Measurements from ENCODE around the gene FUT6.
"Not testable (repeated sequence)": the region's sequence is repeated elsewhere in the genome, so short reads cannot be mapped to it uniquely, and the experiment has no call there.

FUT6 gene

GRCh38 chr19:5857203-5858081 is 17.9 kb upstream of the FUT6 start:
- no peak for DNase-seq (ENCODE audit: low spot score)

GRCh38 chr19:5855151-5855550 is 15.6 kb upstream of the FUT6 start:
- DNase-seq (ENCODE audit: low spot score), result not testable (repeated sequence)

GRCh38 chr19:5854121-5854520 is 14.6 kb upstream of the FUT6 start:
- DNase-seq (ENCODE audit: low spot score), result not testable (repeated sequence)

- no peak for DNase-seq (ENCODE audit: low spot score)
Observed at GRCh38 chr19:5851302-5851701, 11.8 kb upstream of the FUT6 start, which contains the start of gene FUT3. TSS of gene FUT3 (minus strand) at chr19:5851449.

- peak; percentile 12 for DNase-seq (ENCODE audit: low spot score)
Observed at GRCh38 chr19:5850743-5851293, 11.3 kb upstream of the FUT6 start.

- no peak for DNase-seq (ENCODE audit: low spot score)
Observed at GRCh38 chr19:5850189-5850588, 10.7 kb upstream of the FUT6 start.

GRCh38 chr19:5848621-5849020 is 9.1 kb upstream of the FUT6 start:
- DNase-seq (ENCODE audit: low spot score), result not testable (repeated sequence)

- not testable (repeated sequence) for DNase-seq (ENCODE audit: low spot score)
Observed at GRCh38 chr19:5847846-5848245, 8.3 kb upstream of the FUT6 start.

- no peak for DNase-seq (ENCODE audit: low spot score)
Observed at GRCh38 chr19:5844456-5845433, 5.2 kb upstream of the FUT6 start.

- no peak for DNase-seq (ENCODE audit: low spot score)
Observed at GRCh38 chr19:5843295-5843927, 3.9 kb upstream of the FUT6 start.

- DNase-seq (ENCODE audit: low spot score), result not testable (repeated sequence)
Observed at GRCh38 chr19:5841735-5842111, 2.2 kb upstream of the FUT6 start.

- no peak for DNase-seq (ENCODE audit: low spot score)
Observed at GRCh38 chr19:5838353-5839064, 993 bp downstream of the FUT6 start.

GRCh38 chr19:5837761-5838352 is 1.6 kb downstream of the FUT6 start:
- no peak for DNase-seq (ENCODE audit: low spot score)

GRCh38 chr19:5832527-5833216 is 6.8 kb downstream of the FUT6 start:
- DNase-seq (ENCODE audit: low spot score), result no peak

- no peak for DNase-seq (ENCODE audit: low spot score)
Observed at GRCh38 chr19:5832061-5832460, 7.4 kb downstream of the FUT6 start.

GRCh38 chr19:5831159-5831558 is 8.3 kb downstream of the FUT6 start:
- DNase-seq (ENCODE audit: low spot score), result no peak

- DNase-seq (ENCODE audit: low spot score), result no peak
Observed at GRCh38 chr19:5829567-5830310, 9.8 kb downstream of the FUT6 start.

- DNase-seq (ENCODE audit: low spot score), result no peak
Observed at GRCh38 chr19:5828661-5829566, 10.6 kb downstream of the FUT6 start.
